KMS-11 (cell line): ENCODE results near the gene FGL2.

Experiments
- H2AFZ ChIP-seq: fragments of 200-600 bp; sonication (generic); 2 replicates; pipeline ENCODE4 v1.6.1; 2016; ENCODE audit warnings: antibody characterized with exemption, mixed run types, low read depth
- H3K27ac ChIP-seq: fragments of 200-600 bp; sonication (generic); 2 replicates; pipeline ENCODE4 v1.6.1; 2016; ENCODE audit warnings: mild to moderate bottlenecking, mixed run types
- H3K27me3 ChIP-seq: fragments of 200-600 bp; sonication (generic); 2 replicates; pipeline ENCODE4 v1.6.1; 2017; ENCODE audit warnings: mild to moderate bottlenecking, low read depth, mixed run types, moderate library complexity; ENCODE audit not compliant: insufficient read depth
- H3K36me3 ChIP-seq: fragments of 200-600 bp; sonication (generic); 2 replicates; pipeline ENCODE4 v1.6.1; 2017; ENCODE audit warnings: mild to moderate bottlenecking, mixed run types; ENCODE audit not compliant: insufficient read depth
- H3K4me1 ChIP-seq: fragments of 200-600 bp; sonication (generic); 2 replicates; pipeline ENCODE4 v1.6.1; 2016; ENCODE audit warnings: mild to moderate bottlenecking, low read depth, mixed run types; ENCODE audit not compliant: poor library complexity, severe bottlenecking
- H3K4me2 ChIP-seq: fragments of 200-600 bp; sonication (generic); 2 replicates; pipeline ENCODE4 v1.7.0; 2016; ENCODE audit warnings: mild to moderate bottlenecking, mixed run types
- H3K4me3 ChIP-seq: fragments of 200-600 bp; sonication (generic); IDR thresholded peaks from 2 replicates; pipeline ENCODE4 v1.6.1; 2017; ENCODE audit warnings: low read depth, low read length, mixed read lengths; ENCODE audit not compliant: insufficient read depth
- H3K79me2 ChIP-seq: fragments of 200-600 bp; sonication (generic); 2 replicates; pipeline ENCODE4 v1.6.1; 2016; ENCODE audit warnings: low read depth, mixed run types; ENCODE audit not compliant: insufficient read depth
- H3K9ac ChIP-seq: fragments of 200-600 bp; sonication (generic); 2 replicates; pipeline ENCODE4 v1.6.1; 2016; ENCODE audit warnings: mild to moderate bottlenecking, mixed run types
- H4K20me1 ChIP-seq: fragments of 200-600 bp; sonication (generic); 2 replicates; pipeline ENCODE4 v1.6.1; 2016; ENCODE audit warnings: mild to moderate bottlenecking, mixed run types; ENCODE audit not compliant: insufficient read depth
- TF ChIP-seq, protein P1 (sequence below): fragments of 200-600 bp; sonication (generic); conservative IDR thresholded peaks from 2 replicates; pipeline ENCODE4 v1.6.1; 2017; ENCODE audit warnings: low read depth, mild to moderate bottlenecking, antibody characterized with exemption, low read length, moderate library complexity, mixed read lengths

FGL2 gene

DNA sequence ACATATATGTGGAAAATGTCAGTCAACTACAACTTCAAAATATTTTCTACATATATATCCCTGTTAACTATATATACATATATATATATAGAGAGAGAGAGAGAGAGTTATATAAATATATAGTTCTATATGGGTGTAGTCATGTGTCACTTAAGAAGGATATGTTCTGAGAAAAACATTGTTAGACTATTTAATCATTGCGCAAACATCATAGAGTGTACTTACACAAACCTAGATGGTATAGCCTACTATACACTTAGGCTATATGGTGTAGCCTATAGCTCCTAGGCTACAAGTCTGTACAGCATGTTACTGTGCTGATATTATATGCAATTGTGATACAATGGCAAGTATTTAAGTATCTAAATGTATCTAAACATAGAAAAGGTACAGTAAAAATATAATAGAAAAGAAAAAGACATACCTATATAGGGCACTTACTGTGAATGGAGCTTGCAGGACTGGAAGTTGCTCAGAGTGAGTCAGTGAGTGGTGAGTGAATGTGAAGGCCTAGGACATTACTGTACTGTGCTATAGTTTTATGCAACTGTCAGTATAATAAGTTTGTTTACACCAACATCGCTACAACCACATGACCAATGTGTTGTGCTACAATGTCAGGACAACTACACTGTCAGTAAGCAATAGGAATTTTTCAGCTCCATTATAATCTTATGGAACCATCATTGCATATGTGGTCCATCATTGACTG is 18.0 kb upstream of the FGL2 start:
- no peaks in the 10 kb centered on the region for H3K36me3 ChIP-seq
- H3K27me3 ChIP-seq = no peaks in the 10 kb centered on the region
- H3K4me3 ChIP-seq = no peak overlapping the region
- no peaks in the 10 kb centered on the region for H3K4me1 ChIP-seq
- no peak overlapping the region for H3K27ac ChIP-seq
- H3K4me2 ChIP-seq = no peak overlapping the region
- H3K9ac ChIP-seq = no peak overlapping the region
- H2AFZ ChIP-seq = no peak overlapping the region
- H3K79me2 ChIP-seq = no peaks in the 10 kb centered on the region
- no peaks in the 10 kb centered on the region for H4K20me1 ChIP-seq
- TF ChIP-seq, protein P1, sequence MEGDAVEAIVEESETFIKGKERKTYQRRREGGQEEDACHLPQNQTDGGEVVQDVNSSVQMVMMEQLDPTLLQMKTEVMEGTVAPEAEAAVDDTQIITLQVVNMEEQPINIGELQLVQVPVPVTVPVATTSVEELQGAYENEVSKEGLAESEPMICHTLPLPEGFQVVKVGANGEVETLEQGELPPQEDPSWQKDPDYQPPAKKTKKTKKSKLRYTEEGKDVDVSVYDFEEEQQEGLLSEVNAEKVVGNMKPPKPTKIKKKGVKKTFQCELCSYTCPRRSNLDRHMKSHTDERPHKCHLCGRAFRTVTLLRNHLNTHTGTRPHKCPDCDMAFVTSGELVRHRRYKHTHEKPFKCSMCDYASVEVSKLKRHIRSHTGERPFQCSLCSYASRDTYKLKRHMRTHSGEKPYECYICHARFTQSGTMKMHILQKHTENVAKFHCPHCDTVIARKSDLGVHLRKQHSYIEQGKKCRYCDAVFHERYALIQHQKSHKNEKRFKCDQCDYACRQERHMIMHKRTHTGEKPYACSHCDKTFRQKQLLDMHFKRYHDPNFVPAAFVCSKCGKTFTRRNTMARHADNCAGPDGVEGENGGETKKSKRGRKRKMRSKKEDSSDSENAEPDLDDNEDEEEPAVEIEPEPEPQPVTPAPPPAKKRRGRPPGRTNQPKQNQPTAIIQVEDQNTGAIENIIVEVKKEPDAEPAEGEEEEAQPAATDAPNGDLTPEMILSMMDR = no peak

- Histone ChIP-seq H3K4me3 (no peak overlapping the region), H3K79me2 (no peaks in the 10 kb centered on the region), H3K9ac (no peak overlapping the region), H2AFZ (no peak overlapping the region), H3K36me3 (no peaks in the 10 kb centered on the region), H3K27me3 (no peaks in the 10 kb centered on the region), H3K4me2 (no peak overlapping the region), H3K4me1 (no peaks in the 10 kb centered on the region), H4K20me1 (no peaks in the 10 kb centered on the region), H3K27ac (no peak overlapping the region)
- TF ChIP-seq, protein P1 = no peak
Observed at GRCh38 chr7:77216181-77216845, 16.7 kb upstream of the FGL2 start.

GRCh38 chr7:77209479-77210139 is 10.0 kb upstream of the FGL2 start:
- no peaks in the 10 kb centered on the region for H3K4me1 ChIP-seq
- no peaks in the 10 kb centered on the region for H3K27me3 ChIP-seq
- no peaks in the 10 kb centered on the region for H3K79me2 ChIP-seq
- H2AFZ ChIP-seq = no peak overlapping the region
- TF ChIP-seq, protein P1 = no peak
- no peaks in the 10 kb centered on the region for H4K20me1 ChIP-seq
- H3K4me2 ChIP-seq = no peak overlapping the region
- no peak overlapping the region for H3K4me3 ChIP-seq
- no peak overlapping the region for H3K9ac ChIP-seq
- H3K27ac ChIP-seq = no peak overlapping the region
- H3K36me3 ChIP-seq = no peaks in the 10 kb centered on the region

GRCh38 chr7:77208416-77208815 is 8.8 kb upstream of the FGL2 start:
- H3K27ac ChIP-seq = no peak overlapping the region
- H3K4me1 ChIP-seq = no peaks in the 10 kb centered on the region
- no peak overlapping the region for H3K4me2 ChIP-seq
- no peaks in the 10 kb centered on the region for H4K20me1 ChIP-seq
- no peak overlapping the region for H2AFZ ChIP-seq
- no peak overlapping the region for H3K4me3 ChIP-seq
- H3K36me3 ChIP-seq = no peaks in the 10 kb centered on the region
- no peak overlapping the region for H3K9ac ChIP-seq
- TF ChIP-seq, protein P1 = no peak
- no peaks in the 10 kb centered on the region for H3K79me2 ChIP-seq
- no peaks in the 10 kb centered on the region for H3K27me3 ChIP-seq
